Measurements from ENCODE around the gene FMO1.

Gene FMO1

DNA sequence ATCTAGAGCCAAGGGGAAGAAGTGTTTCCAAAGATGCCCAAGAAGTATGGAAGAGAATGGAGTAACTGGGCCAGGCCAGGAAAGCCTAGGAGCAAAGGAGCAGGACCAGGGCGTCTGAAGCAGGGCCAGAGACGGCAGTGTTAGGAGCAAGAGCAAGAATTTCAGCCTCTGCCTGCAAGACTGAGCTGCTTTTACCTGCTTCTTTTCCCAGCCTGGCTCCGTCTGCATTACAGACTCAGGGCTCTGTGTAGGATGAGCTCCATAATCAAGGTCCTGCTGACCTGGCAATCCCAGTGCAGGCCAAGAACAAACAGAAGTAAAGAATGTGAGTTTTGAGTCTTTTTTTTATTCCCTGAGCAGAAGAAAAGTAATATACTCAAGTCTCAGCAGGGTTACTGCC, 10.1 kb downstream of the FMO1 start:
- TF ChIP-seq RAD21 (IDR thresholded peaks at IDR 0.05; ENCODE audit: low read depth) (no peak), TEAD4 (IDR thresholded peaks at IDR 0.05) (no peak), MAX (IDR thresholded peaks at IDR 0.05) (no peak), YY1 (IDR thresholded peaks at IDR 0.05; ENCODE audit: low read depth) (no peak), ZBTB7A (IDR thresholded peaks at IDR 0.05; ENCODE audit: low read depth) (no peak), EGR1 (IDR thresholded peaks at IDR 0.05) (no peak), NFIC (IDR thresholded peaks at IDR 0.05) (no peak), CREB1 (IDR thresholded peaks at IDR 0.05; ENCODE audit: low read depth) (no peak), FOXM1 (IDR thresholded peaks at IDR 0.05; ENCODE audit: borderline replicate concordance, low read depth) (no peak), TCF12 (IDR thresholded peaks at IDR 0.05; ENCODE audit: low read depth) (no peak), CEBPB (IDR thresholded peaks at IDR 0.05) (no peak), TAF1 (IDR thresholded peaks at IDR 0.05; ENCODE audit: low read depth) (no peak)
- TF ChIP-seq, protein P1, sequence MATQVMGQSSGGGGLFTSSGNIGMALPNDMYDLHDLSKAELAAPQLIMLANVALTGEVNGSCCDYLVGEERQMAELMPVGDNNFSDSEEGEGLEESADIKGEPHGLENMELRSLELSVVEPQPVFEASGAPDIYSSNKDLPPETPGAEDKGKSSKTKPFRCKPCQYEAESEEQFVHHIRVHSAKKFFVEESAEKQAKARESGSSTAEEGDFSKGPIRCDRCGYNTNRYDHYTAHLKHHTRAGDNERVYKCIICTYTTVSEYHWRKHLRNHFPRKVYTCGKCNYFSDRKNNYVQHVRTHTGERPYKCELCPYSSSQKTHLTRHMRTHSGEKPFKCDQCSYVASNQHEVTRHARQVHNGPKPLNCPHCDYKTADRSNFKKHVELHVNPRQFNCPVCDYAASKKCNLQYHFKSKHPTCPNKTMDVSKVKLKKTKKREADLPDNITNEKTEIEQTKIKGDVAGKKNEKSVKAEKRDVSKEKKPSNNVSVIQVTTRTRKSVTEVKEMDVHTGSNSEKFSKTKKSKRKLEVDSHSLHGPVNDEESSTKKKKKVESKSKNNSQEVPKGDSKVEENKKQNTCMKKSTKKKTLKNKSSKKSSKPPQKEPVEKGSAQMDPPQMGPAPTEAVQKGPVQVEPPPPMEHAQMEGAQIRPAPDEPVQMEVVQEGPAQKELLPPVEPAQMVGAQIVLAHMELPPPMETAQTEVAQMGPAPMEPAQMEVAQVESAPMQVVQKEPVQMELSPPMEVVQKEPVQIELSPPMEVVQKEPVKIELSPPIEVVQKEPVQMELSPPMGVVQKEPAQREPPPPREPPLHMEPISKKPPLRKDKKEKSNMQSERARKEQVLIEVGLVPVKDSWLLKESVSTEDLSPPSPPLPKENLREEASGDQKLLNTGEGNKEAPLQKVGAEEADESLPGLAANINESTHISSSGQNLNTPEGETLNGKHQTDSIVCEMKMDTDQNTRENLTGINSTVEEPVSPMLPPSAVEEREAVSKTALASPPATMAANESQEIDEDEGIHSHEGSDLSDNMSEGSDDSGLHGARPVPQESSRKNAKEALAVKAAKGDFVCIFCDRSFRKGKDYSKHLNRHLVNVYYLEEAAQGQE (IDR thresholded peaks at IDR 0.05; ENCODE audit: low read depth) = no peak

DNA sequence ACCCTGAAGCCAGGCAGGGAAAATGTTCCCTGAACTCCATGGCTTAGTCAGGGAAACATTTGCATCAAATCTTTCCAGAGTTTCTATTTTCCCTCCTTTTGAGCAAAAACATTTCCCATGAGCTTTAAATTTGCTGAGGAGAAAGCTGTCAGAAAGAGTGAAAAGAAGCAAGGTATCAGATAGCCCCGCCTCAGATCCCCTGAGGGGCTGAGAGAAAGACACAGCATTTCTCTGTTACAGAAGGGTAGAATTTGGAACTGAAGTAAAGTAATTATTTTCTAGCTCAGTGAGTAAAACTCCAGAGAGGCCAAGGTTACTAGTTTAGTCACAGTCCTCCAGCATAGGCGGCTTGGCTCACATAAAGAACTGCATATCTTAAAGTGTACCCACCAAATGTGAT, 10.6 kb downstream of the FMO1 start:
- TF ChIP-seq FOXM1 (IDR thresholded peaks at IDR 0.05; ENCODE audit: borderline replicate concordance, low read depth) = no peak
- no peak for TF ChIP-seq YY1 (IDR thresholded peaks at IDR 0.05; ENCODE audit: low read depth)
- no peak for TF ChIP-seq EGR1 (IDR thresholded peaks at IDR 0.05)
- no peak for TF ChIP-seq EP300 (IDR thresholded peaks at IDR 0.05; ENCODE audit: borderline replicate concordance)
- TF ChIP-seq RAD21 (IDR thresholded peaks at IDR 0.05; ENCODE audit: low read depth) = no peak
- no peak for TF ChIP-seq TEAD4 (IDR thresholded peaks at IDR 0.05)
- TF ChIP-seq, protein P2, sequence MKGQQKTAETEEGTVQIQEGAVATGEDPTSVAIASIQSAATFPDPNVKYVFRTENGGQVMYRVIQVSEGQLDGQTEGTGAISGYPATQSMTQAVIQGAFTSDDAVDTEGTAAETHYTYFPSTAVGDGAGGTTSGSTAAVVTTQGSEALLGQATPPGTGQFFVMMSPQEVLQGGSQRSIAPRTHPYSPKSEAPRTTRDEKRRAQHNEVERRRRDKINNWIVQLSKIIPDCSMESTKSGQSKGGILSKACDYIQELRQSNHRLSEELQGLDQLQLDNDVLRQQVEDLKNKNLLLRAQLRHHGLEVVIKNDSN (IDR thresholded peaks at IDR 0.05) = no peak
- TF ChIP-seq CEBPB (IDR thresholded peaks at IDR 0.05) = no peak

- TF ChIP-seq CEBPB (IDR thresholded peaks at IDR 0.05) = no peak
- TF ChIP-seq YY1 (IDR thresholded peaks at IDR 0.05; ENCODE audit: low read depth) = no peak
- TF ChIP-seq TEAD4 (IDR thresholded peaks at IDR 0.05) = no peak
- TF ChIP-seq TAF1 (IDR thresholded peaks at IDR 0.05; ENCODE audit: low read depth) = no peak
- no peak for TF ChIP-seq EP300 (IDR thresholded peaks at IDR 0.05; ENCODE audit: borderline replicate concordance)
- no peak for TF ChIP-seq NFIC (IDR thresholded peaks at IDR 0.05)
- TF ChIP-seq TCF12 (IDR thresholded peaks at IDR 0.05; ENCODE audit: low read depth) = no peak
- TF ChIP-seq, protein P2 (IDR thresholded peaks at IDR 0.05) = no peak
- no peak for TF ChIP-seq MAX (IDR thresholded peaks at IDR 0.05)
- no peak for TF ChIP-seq RAD21 (IDR thresholded peaks at IDR 0.05; ENCODE audit: low read depth)
- TF ChIP-seq, protein P1 (IDR thresholded peaks at IDR 0.05; ENCODE audit: low read depth) = no peak
- no peak for TF ChIP-seq CREB1 (IDR thresholded peaks at IDR 0.05; ENCODE audit: low read depth)
- TF ChIP-seq ZBTB7A (IDR thresholded peaks at IDR 0.05; ENCODE audit: low read depth) = no peak
- no peak for TF ChIP-seq EGR1 (IDR thresholded peaks at IDR 0.05)
- TF ChIP-seq FOXM1 (IDR thresholded peaks at IDR 0.05; ENCODE audit: borderline replicate concordance, low read depth) = no peak
These were observed 13.0 kb downstream of the FMO1 start for GRCh38 chr1:171261336-171261735.

GRCh38 chr1:171263901-171264300, 15.6 kb downstream of the FMO1 start:
- TF ChIP-seq NFIC (IDR thresholded peaks at IDR 0.05) (no peak), TEAD4 (IDR thresholded peaks at IDR 0.05) (no peak), CREB1 (IDR thresholded peaks at IDR 0.05; ENCODE audit: low read depth) (no peak), TCF12 (IDR thresholded peaks at IDR 0.05; ENCODE audit: low read depth) (no peak), ZBTB7A (IDR thresholded peaks at IDR 0.05; ENCODE audit: low read depth) (no peak), EGR1 (IDR thresholded peaks at IDR 0.05) (no peak), EP300 (IDR thresholded peaks at IDR 0.05; ENCODE audit: borderline replicate concordance) (no peak), RAD21 (IDR thresholded peaks at IDR 0.05; ENCODE audit: low read depth) (no peak), YY1 (IDR thresholded peaks at IDR 0.05; ENCODE audit: low read depth) (no peak), MAX (IDR thresholded peaks at IDR 0.05) (no peak), FOXM1 (IDR thresholded peaks at IDR 0.05; ENCODE audit: borderline replicate concordance, low read depth) (no peak), TAF1 (IDR thresholded peaks at IDR 0.05; ENCODE audit: low read depth) (no peak), CEBPB (IDR thresholded peaks at IDR 0.05) (no peak)
- TF ChIP-seq, protein P1 (IDR thresholded peaks at IDR 0.05; ENCODE audit: low read depth) = no peak
- TF ChIP-seq, protein P2 (IDR thresholded peaks at IDR 0.05) = no peak

All from Ishikawa (cell line).